HG02623 (cell line): ENCODE data around the gene TEX35.

ENCODE experiments used
- ATAC-seq: cut with Tn5 transposase; IDR thresholded peaks from one replicate; pipeline ENCODE4 v1.9.1; 2021; ENCODE audit warnings: moderate library complexity; ENCODE audit not compliant: unreplicated experiment

The TEX35 gene

GRCh38 chr1:178512566-178513277 lies at the start of gene TEX35:
Gene TEX35 (plus strand): TSS chr1:178513109. CDS start chr1:178513189, 80 bp downstream.
- no peak for ATAC-seq

GRCh38 chr1:178464141-178464540 lies 48.8 kb upstream of the TEX35 start:
- no peak for ATAC-seq

- ATAC-seq, result no peak
Measured at GRCh38 chr1:178464566-178464965, 48.3 kb upstream of the TEX35 start.

- no peak for ATAC-seq
Measured at GRCh38 chr1:178465011-178465410, 47.9 kb upstream of the TEX35 start.

- ATAC-seq, result no peak
Measured at GRCh38 chr1:178467837-178468236, 45.1 kb upstream of the TEX35 start.

- no peak for ATAC-seq
Measured at GRCh38 chr1:178470411-178470960, 42.4 kb upstream of the TEX35 start.

- no peak for ATAC-seq
Measured at GRCh38 chr1:178472531-178472930, 40.4 kb upstream of the TEX35 start.

- ATAC-seq, result no peak
Measured at GRCh38 chr1:178477373-178477772, 35.5 kb upstream of the TEX35 start.

- no peak for ATAC-seq
Measured at GRCh38 chr1:178477841-178478240, 35.1 kb upstream of the TEX35 start.

GRCh38 chr1:178483251-178483957 lies 29.5 kb upstream of the TEX35 start:
- ATAC-seq, result no peak

GRCh38 chr1:178484698-178485225 lies 28.1 kb upstream of the TEX35 start:
- no peak for ATAC-seq

- ATAC-seq, result no peak
Measured at GRCh38 chr1:178485541-178485981, 27.3 kb upstream of the TEX35 start.

GRCh38 chr1:178486100-178487069 lies 26.5 kb upstream of the TEX35 start:
- ATAC-seq, result no peak

- no peak for ATAC-seq
Measured at GRCh38 chr1:178487070-178487615, 25.8 kb upstream of the TEX35 start.

GRCh38 chr1:178488393-178488792 lies 24.5 kb upstream of the TEX35 start:
- ATAC-seq, result no peak

- ATAC-seq, result no peak
Measured at GRCh38 chr1:178489399-178489798, 23.5 kb upstream of the TEX35 start.

- no peak for ATAC-seq
Measured at GRCh38 chr1:178490136-178490535, 22.8 kb upstream of the TEX35 start.

- no peak for ATAC-seq
Measured at GRCh38 chr1:178490967-178491366, 21.9 kb upstream of the TEX35 start.

GRCh38 chr1:178491721-178492120 lies 21.2 kb upstream of the TEX35 start:
- ATAC-seq, result no peak

- ATAC-seq, result no peak
Measured at GRCh38 chr1:178492341-178492740, 20.6 kb upstream of the TEX35 start.
